OCI-LY3 (cell line): ENCODE measurements around the gene PARD6G.

Experiments
- CTCF ChIP-seq: fragments of 200-600, 300-600 bp; sonication (generic); IDR thresholded peaks from 2 replicates; pipeline ENCODE4 v1.5.1; 2014; ENCODE audit warnings: antibody characterized with exemption, low read length, low read depth
- EZH2phosphoT487 ChIP-seq: fragments of 200-600 bp; shearing (Covaris generic); IDR thresholded peaks from 2 replicates; pipeline ENCODE4 v1.6.1; 2018; ENCODE audit warnings: antibody characterized with exemption, mixed run types, low read depth

- TF ChIP-seq CTCF (no peak), EZH2phosphoT487 (no peak)
These were observed 17.3 kb downstream of the PARD6G start for GRCh38 chr18:80229766-80230745.
